Measurements from ENCODE around the gene STK38L. TPM values are rescaled to one million over a fixed set of nuclear protein-coding genes. Genes with fewer than 3 reads are reported as not detected.

Gene STK38L
- total and polyA plus RNA-seq, 7 donors = 16.8 to 86.2 (median 67.3) TPM

- intact Hi-C loops (cut with DNase I) = loop anchor here (5.0 kb wide), 1 partner anchor 40 kb away; no protein-coding TSS in a partner anchor
- Histone ChIP-seq H3K36me3 (peaks cover 0 to 1% (median 0%) of the 10 kb centered on the region in 4 donors), H3K9me3 (no peaks in the 10 kb centered on the region), H3K4me3 (no peak overlapping the region), H3K27ac (peak overlapping the region; percentile 42 to 65 (median 56)), H3K4me1 (peaks cover 0 to 89% (median 79%) of the 10 kb centered on the region in 4 donors), H3K27me3 (no peaks in the 10 kb centered on the region)
- no peak for DNase-seq
- TF ChIP-seq CTCF (IDR thresholded peaks at IDR 0.05) (no peak), POLR2A (IDR thresholded peaks at IDR 0.05) (no peak), POLR2AphosphoS5 (IDR thresholded peaks at IDR 0.05) (no peak), EP300 (IDR thresholded peaks at IDR 0.05) (no peak)
- WGBS, 2 donors = 92 to 97% methylated on average over 2 of the region's 2 CpGs
These were observed 48.6 kb downstream of the STK38L start for GRCh38 chr12:27292718-27293117.

- DNase-seq = no peak
- WGBS, 2 donors = 16 to 65% methylated on average over 3 of the region's 3 CpGs
- no peaks in the 10 kb centered on the region for H3K9me3 ChIP-seq
- no peak overlapping the region for H3K4me3 ChIP-seq
- TF ChIP-seq EP300 (IDR thresholded peaks at IDR 0.05) (no peak), POLR2A (IDR thresholded peaks at IDR 0.05) (no peak)
- H3K36me3 ChIP-seq = peaks cover 0 to 9% (median 3%) of the 10 kb centered on the region in 4 donors
- H3K27me3 ChIP-seq = no peaks in the 10 kb centered on the region
- H3K27ac ChIP-seq = peak overlapping the region; percentile 17 to 65 (median 56)
- H3K4me1 ChIP-seq = peaks cover 0 to 96% (median 81%) of the 10 kb centered on the region in 4 donors
- intact Hi-C loops (cut with DNase I) = loop anchor here (5.0 kb wide), 1 partner anchor 41 kb away; no protein-coding TSS in a partner anchor
These were observed 49.4 kb downstream of the STK38L start for GRCh38 chr12:27293463-27293862.

- WGBS, 2 donors = 87 to 88% methylated on average over 6 of the region's 6 CpGs
- intact Hi-C loops (cut with DNase I) = loop anchor here (5.0 kb wide), 1 partner anchor 104 kb away; no protein-coding TSS in a partner anchor
- H3K36me3 ChIP-seq = peaks cover 4 to 37% (median 7%) of the 10 kb centered on the region in 4 donors
- TF ChIP-seq CTCF (IDR thresholded peaks at IDR 0.05) (no peak), POLR2A (IDR thresholded peaks at IDR 0.05) (no peak), POLR2AphosphoS5 (IDR thresholded peaks at IDR 0.05) (no peak), EP300 (IDR thresholded peaks at IDR 0.05) (no peak)
- no peak for DNase-seq
- no peaks in the 10 kb centered on the region for H3K27me3 ChIP-seq
- peak overlapping the region in 2 of 4 donors; percentile 51 to 58 for H3K27ac ChIP-seq
- H3K4me1 ChIP-seq = peaks cover 0 to 82% (median 64%) of the 10 kb centered on the region in 4 donors
- no peaks in the 10 kb centered on the region for H3K9me3 ChIP-seq
- H3K4me3 ChIP-seq = no peak overlapping the region
These were observed 52.6 kb downstream of the STK38L start for GRCh38 chr12:27296674-27297073.

- H3K4me3 ChIP-seq = no peak overlapping the region
- no peak for DNase-seq
- H3K36me3 ChIP-seq = peaks cover 5 to 43% (median 7%) of the 10 kb centered on the region in 4 donors
- 77 to 80% methylated on average over 4 of the region's 4 CpGs for WGBS, 2 donors
- peaks cover 0 to 73% (median 58%) of the 10 kb centered on the region in 4 donors for H3K4me1 ChIP-seq
- no peaks in the 10 kb centered on the region for H3K27me3 ChIP-seq
- intact Hi-C loops (cut with DNase I) = loop anchor here (5.0 kb wide), 1 partner anchor 105 kb away; no protein-coding TSS in a partner anchor
- TF ChIP-seq POLR2A (IDR thresholded peaks at IDR 0.05) (no peak), EP300 (IDR thresholded peaks at IDR 0.05) (no peak), CTCF (IDR thresholded peaks at IDR 0.05) (no peak), POLR2AphosphoS5 (IDR thresholded peaks at IDR 0.05) (no peak)
- H3K27ac ChIP-seq = peak overlapping the region in 2 of 4 donors; percentile 51 to 58
- no peaks in the 10 kb centered on the region for H3K9me3 ChIP-seq
These were observed 53.5 kb downstream of the STK38L start for GRCh38 chr12:27297566-27297965.

GRCh38 chr12:27299102-27299501 is 55.0 kb downstream of the STK38L start:
- Histone ChIP-seq H3K36me3 (peaks cover 5 to 55% (median 7%) of the 10 kb centered on the region in 4 donors), H3K4me3 (no peak overlapping the region), H3K27me3 (no peaks in the 10 kb centered on the region), H3K9me3 (no peaks in the 10 kb centered on the region), H3K27ac (peak overlapping the region in 2 of 4 donors; percentile 51 to 58), H3K4me1 (peaks cover 0 to 58% (median 47%) of the 10 kb centered on the region in 4 donors)
- intact Hi-C loops (cut with DNase I) = loop anchor here (5.0 kb wide), 1 partner anchor 107 kb away; no protein-coding TSS in a partner anchor
- 93 to 99% methylated on average over 1 of the region's 1 CpG for WGBS, 2 donors
- DNase-seq = no peak
- TF ChIP-seq POLR2AphosphoS5 (IDR thresholded peaks at IDR 0.05) (no peak), POLR2A (IDR thresholded peaks at IDR 0.05) (no peak), EP300 (IDR thresholded peaks at IDR 0.05) (no peak), CTCF (IDR thresholded peaks at IDR 0.05) (no peak)
